B cell (primary cell): ENCODE data around the gene PICK1. TPM values are rescaled to one million over a fixed set of nuclear protein-coding genes. Genes with fewer than 3 reads are reported as not detected.

Experiments used
- ATAC-seq: fragments of 200-7000 bp; cut with Tn5 transposase; one replicate; pipeline ENCODE4 v1.10.0; 2021; ENCODE audit warnings: low read depth, mild to moderate bottlenecking, moderate number of reproducible peaks, moderate library complexity
- CTCF ChIA-PET: fragments of 350-600 bp; sonication (Branson Sonifier 250); formaldehyde crosslinking; loops from one replicate; lab custom pipeline; 2021; ENCODE audit warnings: antibody characterized with exemption, inconsistent platforms; lab: Charles Lee
- POLR2A ChIA-PET: fragments of 350-600 bp; sonication (Branson Sonifier 250); formaldehyde crosslinking; loops from one replicate; lab custom pipeline; 2021; ENCODE audit warnings: antibody characterized with exemption; lab: Charles Lee
- DNase-seq: peaks from one replicate; pipeline ENCODE4 v3.0.0; 2013
- H2AFZ ChIP-seq: 2 replicates; pipeline ENCODE4 v1.6.1; 2012; ENCODE audit warnings: mild to moderate bottlenecking, low read depth, low read length; ENCODE audit not compliant: insufficient read depth, poor library complexity, severe bottlenecking
- H3K27ac ChIP-seq, 2 donors: 1 replicate in 1 of 2; 2 replicates in 1 of 2; pipeline ENCODE4 v1.5.1; 2012 to 2013; ENCODE audit warnings: low read length in 2 of 2, mild to moderate bottlenecking in 2 of 2, moderate library complexity in 1 of 2
- H3K27me3 ChIP-seq, 4 experiments: fragments of 200-600 bp in 1 of 4; sonication (generic) in 1 of 4; replicated peaks in 1 of 4; 1 replicate in 2 of 4; 2 replicates in 2 of 4; pipeline versions ENCODE4 v1.6.1 to v1.7.0; 2013 to 2016; ENCODE audit warnings: low read length in 3 of 4, mild to moderate bottlenecking in 2 of 4, mixed read lengths in 1 of 4, moderate library complexity in 1 of 4; ENCODE audit not compliant: insufficient read depth in 4 of 4, control insufficient read depth in 3 of 4; ENCODE audit errors: control extremely low read depth in 1 of 4
- H3K36me3 ChIP-seq, 2 experiments: replicated peaks in 1 of 2; 1 replicate in 1 of 2; 2 replicates in 1 of 2; pipeline versions ENCODE4 v1.6.1 to v1.7.1; 2013; ENCODE audit warnings: low read length in 1 of 2; ENCODE audit not compliant: insufficient read depth in 2 of 2, control insufficient read depth in 1 of 2; ENCODE audit errors: control extremely low read depth in 1 of 2, extremely low read depth in 1 of 2
- H3K4me1 ChIP-seq, 2 donors: fragments of 200-600 bp in 1 of 2; sonication (generic) in 1 of 2; 1 replicate in 1 of 2; 2 replicates in 1 of 2; pipeline versions ENCODE4 v1.5.1 to v1.6.1; 2013 to 2017; ENCODE audit warnings: low read length in 2 of 2; ENCODE audit not compliant: control insufficient read depth in 2 of 2, insufficient read depth in 2 of 2
- H3K4me2 ChIP-seq: replicated peaks from 2 replicates; pipeline ENCODE3; 2012; ENCODE audit warnings: mild to moderate bottlenecking, low read depth, low read length; ENCODE audit not compliant: poor library complexity, severe bottlenecking
- H3K4me3 ChIP-seq, 5 experiments: fragments of 200-600 bp in 1 of 5; sonication (generic) in 1 of 5; 1 replicate in 3 of 5; 2 replicates in 2 of 5; pipeline versions ENCODE4 v1.5.1 to v1.7.0; 2011 to 2016; ENCODE audit warnings: low read length in 4 of 5, mild to moderate bottlenecking in 4 of 5, low read depth in 2 of 5, control low read depth in 1 of 5, moderate library complexity in 1 of 5; ENCODE audit not compliant: insufficient read depth in 1 of 5; ENCODE audit errors: control extremely low read depth in 1 of 5, extremely low read depth in 1 of 5
- H3K79me2 ChIP-seq: fragments of 200-600 bp; sonication (generic); one replicate; pipeline ENCODE4 v1.6.0; 2016; ENCODE audit warnings: low read length; ENCODE audit not compliant: control insufficient read depth, insufficient read depth
- H3K9ac ChIP-seq: fragments of 200-600 bp; sonication (generic); 2 replicates; pipeline ENCODE4 v1.6.1; 2017; ENCODE audit warnings: mild to moderate bottlenecking, low read length, moderate library complexity
- H3K9me3 ChIP-seq, 3 donors: one replicate each; pipeline versions ENCODE4 v1.6.1 to v1.7.1; 2013; ENCODE audit warnings: low read length in 2 of 3; ENCODE audit not compliant: control insufficient read depth in 2 of 3, insufficient read depth in 1 of 3; ENCODE audit errors: control extremely low read depth in 1 of 3
- H4K20me1 ChIP-seq: 2 replicates; pipeline ENCODE4 v1.6.0; 2012; ENCODE audit warnings: mild to moderate bottlenecking, low read length; ENCODE audit not compliant: insufficient read depth, control insufficient read depth, poor library complexity, severe bottlenecking
- H3K27ac Mint-ChIP-seq: one replicate; pipeline ENCODE4 v1.8.0; 2021; ENCODE audit warnings: mixed read lengths
- H3K27me3 Mint-ChIP-seq: one replicate; pipeline ENCODE4 v1.8.0; 2021; ENCODE audit warnings: mixed read lengths
- H3K4me1 Mint-ChIP-seq: one replicate; pipeline ENCODE4 v1.8.0; 2021; ENCODE audit warnings: mixed read lengths
- H3K4me3 Mint-ChIP-seq: one replicate; pipeline ENCODE4 v1.8.0; 2021; ENCODE audit warnings: mixed read lengths
- H3K9me3 Mint-ChIP-seq: one replicate; pipeline ENCODE4 v1.8.0; 2022; ENCODE audit warnings: mixed read lengths; ENCODE audit not compliant: insufficient read depth
- EZH2 ChIP-seq: IDR thresholded peaks from 2 replicates; pipeline ENCODE4 v1.6.1; 2012; ENCODE audit warnings: borderline replicate concordance, low read depth, mild to moderate bottlenecking, moderate library complexity, low read length; ENCODE audit not compliant: insufficient read depth, poor library complexity, severe bottlenecking
- WGBS: methylation state at CpG from one replicate; pipeline ENCODE4 v1.1.5; 2013; ENCODE audit warnings: missing lambda C conversion rate; ENCODE audit not compliant: insufficient coverage; 5-methylcytosine and 5-hydroxymethylcytosine counted together
- intact Hi-C: fragments of 100-400 bp; cut with micrococcal nuclease; formaldehyde crosslinking; loops from one replicate; pipeline ENCODE4 v1.10.0; 2022
- polyA plus RNA-seq: library from polyadenylated mRNA; depleted of rRNA; stranded (reverse); fragments of >200 nt; gene quantifications from 2 replicates; pipeline ENCODE4 v1.2.3, GENCODE V29; 2012
- total RNA-seq, 2 donors: library from RNA; stranded (reverse); fragments of 120-200 nt in 1 of 2; gene quantifications; 1 replicate in 1 of 2; 2 replicates in 1 of 2; pipeline versions ENCODE4 v1.2.3 to v1.2.4, GENCODE V29; 2013 to 2022
- TF ChIP-seq, protein P1 (sequence below): fragments of 200-600 bp; IDR thresholded peaks from one replicate; pipeline ENCODE4 v1.8.0; 2022; ENCODE audit warnings: antibody characterized with exemption, mild to moderate bottlenecking

PICK1 gene
- total and polyA plus RNA-seq, 2 donors (not counting 1 experiment from before 2014, with no cell fraction given) = 34.2 to 37.4 TPM

DNA sequence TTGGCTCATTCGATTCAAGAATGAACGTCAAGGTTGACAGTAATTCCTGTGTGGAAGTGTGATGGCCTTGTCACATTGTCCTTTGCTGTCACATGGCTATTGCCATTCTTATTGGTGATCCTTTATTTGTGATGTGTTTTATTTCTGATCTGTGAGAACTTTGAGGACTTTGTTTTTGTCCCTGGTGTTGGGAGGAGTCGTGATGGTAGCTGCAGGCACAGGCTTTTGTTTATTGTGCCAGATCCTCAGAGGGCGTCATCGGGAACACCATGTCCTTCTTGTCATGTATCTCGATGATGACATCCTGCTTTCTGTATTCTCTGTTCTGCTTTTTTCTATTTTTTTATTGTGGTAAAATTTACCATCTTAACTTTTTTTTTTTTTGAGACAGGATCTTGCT is 5.6 kb downstream of the PICK1 start:
- ATAC-seq (no peak), DNase-seq (no peak)
- no peaks in the 10 kb centered on the region for H4K20me1 ChIP-seq
- H3K4me1 Mint-ChIP-seq = peaks cover 8% of the 10 kb centered on the region
- POLR2A ChIA-PET = no interaction called here
- intact Hi-C loops = no loop called here
- no peak overlapping the region for H3K9ac ChIP-seq
- H3K4me3 ChIP-seq = no peak overlapping the region
- peaks cover 0 to 36% of the 10 kb centered on the region in 2 experiments for H3K36me3 ChIP-seq
- no peak overlapping the region for H3K4me3 Mint-ChIP-seq
- no peak overlapping the region for H2AFZ ChIP-seq
- no peaks in the 10 kb centered on the region for H3K79me2 ChIP-seq
- H3K27me3 Mint-ChIP-seq = no peaks in the 10 kb centered on the region
- H3K27ac Mint-ChIP-seq = no peak overlapping the region
- CTCF ChIA-PET = interaction anchor here (1.3 kb wide), 1 partner anchor 10 kb away, joined by 4 read pairs; no protein-coding TSS in a partner anchor
- peaks cover 1 to 5% of the 10 kb centered on the region in 2 donors for H3K4me1 ChIP-seq
- H3K9me3 ChIP-seq = no peaks in the 10 kb centered on the region
- H3K27me3 ChIP-seq = no peaks in the 10 kb centered on the region
- H3K27ac ChIP-seq = peak overlapping the region in 1 of 2 donors; percentile 6
- H3K4me2 ChIP-seq = no peak overlapping the region
- TF ChIP-seq EZH2 = no peak
- TF ChIP-seq, protein P1, sequence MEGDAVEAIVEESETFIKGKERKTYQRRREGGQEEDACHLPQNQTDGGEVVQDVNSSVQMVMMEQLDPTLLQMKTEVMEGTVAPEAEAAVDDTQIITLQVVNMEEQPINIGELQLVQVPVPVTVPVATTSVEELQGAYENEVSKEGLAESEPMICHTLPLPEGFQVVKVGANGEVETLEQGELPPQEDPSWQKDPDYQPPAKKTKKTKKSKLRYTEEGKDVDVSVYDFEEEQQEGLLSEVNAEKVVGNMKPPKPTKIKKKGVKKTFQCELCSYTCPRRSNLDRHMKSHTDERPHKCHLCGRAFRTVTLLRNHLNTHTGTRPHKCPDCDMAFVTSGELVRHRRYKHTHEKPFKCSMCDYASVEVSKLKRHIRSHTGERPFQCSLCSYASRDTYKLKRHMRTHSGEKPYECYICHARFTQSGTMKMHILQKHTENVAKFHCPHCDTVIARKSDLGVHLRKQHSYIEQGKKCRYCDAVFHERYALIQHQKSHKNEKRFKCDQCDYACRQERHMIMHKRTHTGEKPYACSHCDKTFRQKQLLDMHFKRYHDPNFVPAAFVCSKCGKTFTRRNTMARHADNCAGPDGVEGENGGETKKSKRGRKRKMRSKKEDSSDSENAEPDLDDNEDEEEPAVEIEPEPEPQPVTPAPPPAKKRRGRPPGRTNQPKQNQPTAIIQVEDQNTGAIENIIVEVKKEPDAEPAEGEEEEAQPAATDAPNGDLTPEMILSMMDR = no peak
- H3K9me3 Mint-ChIP-seq = no peaks in the 10 kb centered on the region
- WGBS = 85% methylated on average over 3 of the region's 6 CpGs

DNA sequence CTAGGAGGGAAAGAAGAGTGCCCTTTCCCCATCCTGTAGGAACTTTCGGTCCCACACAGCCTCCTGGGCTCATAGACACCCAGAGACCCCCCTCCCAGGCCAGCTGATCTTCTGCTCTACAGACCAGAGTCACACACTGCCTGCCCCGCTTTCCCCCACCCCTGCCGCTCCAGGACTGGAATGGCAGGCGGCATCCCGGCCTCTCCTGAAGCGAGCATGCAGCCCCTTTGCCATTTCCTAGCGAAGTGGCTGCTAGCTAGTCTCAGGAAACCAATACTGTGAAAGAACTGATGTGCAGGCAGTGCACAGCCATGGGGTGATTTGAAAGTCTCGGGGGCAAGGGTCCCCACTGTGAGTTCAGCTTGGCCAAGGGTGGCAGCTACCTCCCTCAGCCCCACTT is 8.3 kb downstream of the PICK1 start:
- peaks cover 0 to 4% of the 10 kb centered on the region in 2 donors for H3K4me1 ChIP-seq
- no peaks in the 10 kb centered on the region for H4K20me1 ChIP-seq
- no peak overlapping the region for H3K27ac ChIP-seq
- peaks cover 0 to 57% of the 10 kb centered on the region in 2 experiments for H3K36me3 ChIP-seq
- H3K27me3 ChIP-seq = no peaks in the 10 kb centered on the region
- no peak overlapping the region for H3K9ac ChIP-seq
- H2AFZ ChIP-seq = no peak overlapping the region
- no peaks in the 10 kb centered on the region for H3K9me3 Mint-ChIP-seq
- no peak overlapping the region for H3K4me3 Mint-ChIP-seq
- ATAC-seq (no peak), DNase-seq (no peak)
- H3K27me3 Mint-ChIP-seq = no peaks in the 10 kb centered on the region
- H3K79me2 ChIP-seq = no peaks in the 10 kb centered on the region
- TF ChIP-seq, protein P1 = no peak
- no peak for TF ChIP-seq EZH2
- intact Hi-C loops = no loop called here
- H3K4me3 ChIP-seq = no peak overlapping the region
- ChIA-PET POLR2A (no interaction called here), CTCF (interaction anchor here (1.8 kb wide), 1 partner anchor 13 kb away, joined by 9 read pairs; no protein-coding TSS in a partner anchor)
- 98% methylated on average over 8 of the region's 8 CpGs for WGBS
- H3K4me1 Mint-ChIP-seq = peaks cover 4% of the 10 kb centered on the region
- H3K4me2 ChIP-seq = no peak overlapping the region
- no peak overlapping the region for H3K27ac Mint-ChIP-seq
- H3K9me3 ChIP-seq = no peaks in the 10 kb centered on the region
